Fibroblast of skin of right quadriceps (primary cell): ENCODE data around the gene FRMD8.
A peak's percentile ranks its signal among the peaks of the same experiment; 100 is the strongest.

ENCODE experiments used
- DNase-seq: peaks from one replicate; pipeline ENCODE4 v3.0.0-alpha.2; 2013

Gene FRMD8

DNA sequence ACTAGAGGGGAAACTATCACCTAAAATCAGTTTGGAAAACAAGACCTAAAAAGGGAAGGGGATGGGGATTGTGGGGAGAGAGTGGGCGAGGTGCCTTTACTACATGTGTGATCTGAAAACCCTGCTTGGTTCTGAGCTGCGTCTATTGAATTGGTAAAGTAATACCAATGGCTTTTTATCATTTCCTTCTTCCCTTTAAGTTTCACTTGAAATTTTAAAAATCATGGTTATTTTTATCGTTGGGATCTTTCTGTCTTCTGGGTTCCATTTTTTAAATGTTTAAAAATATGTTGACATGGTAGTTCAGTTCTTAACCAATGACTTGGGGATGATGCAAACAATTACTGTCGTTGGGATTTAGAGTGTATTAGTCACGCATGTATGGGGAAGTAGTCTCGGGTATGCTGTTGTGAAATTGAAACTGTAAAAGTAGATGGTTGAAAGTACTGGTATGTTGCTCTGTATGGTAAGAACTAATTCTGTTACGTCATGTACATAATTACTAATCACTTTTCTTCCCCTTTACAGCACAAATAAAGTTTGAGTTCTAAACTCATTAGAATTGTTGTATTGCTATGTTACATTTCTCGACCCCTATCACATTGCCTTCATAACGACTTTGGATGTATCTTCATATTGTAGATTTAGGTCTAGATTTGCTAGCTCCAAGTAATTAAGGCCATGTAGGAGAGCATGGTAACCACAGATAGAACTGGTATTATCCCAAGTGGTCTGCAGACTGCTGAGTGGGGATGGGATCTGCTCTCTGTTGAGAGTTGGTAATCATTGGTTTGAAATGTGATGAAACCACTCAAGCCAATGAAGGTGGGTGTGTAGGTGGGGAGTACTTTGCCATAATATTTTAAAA is 39.8 kb downstream of the FRMD8 start:
- DNase-seq, result peak; percentile 92

DNA sequence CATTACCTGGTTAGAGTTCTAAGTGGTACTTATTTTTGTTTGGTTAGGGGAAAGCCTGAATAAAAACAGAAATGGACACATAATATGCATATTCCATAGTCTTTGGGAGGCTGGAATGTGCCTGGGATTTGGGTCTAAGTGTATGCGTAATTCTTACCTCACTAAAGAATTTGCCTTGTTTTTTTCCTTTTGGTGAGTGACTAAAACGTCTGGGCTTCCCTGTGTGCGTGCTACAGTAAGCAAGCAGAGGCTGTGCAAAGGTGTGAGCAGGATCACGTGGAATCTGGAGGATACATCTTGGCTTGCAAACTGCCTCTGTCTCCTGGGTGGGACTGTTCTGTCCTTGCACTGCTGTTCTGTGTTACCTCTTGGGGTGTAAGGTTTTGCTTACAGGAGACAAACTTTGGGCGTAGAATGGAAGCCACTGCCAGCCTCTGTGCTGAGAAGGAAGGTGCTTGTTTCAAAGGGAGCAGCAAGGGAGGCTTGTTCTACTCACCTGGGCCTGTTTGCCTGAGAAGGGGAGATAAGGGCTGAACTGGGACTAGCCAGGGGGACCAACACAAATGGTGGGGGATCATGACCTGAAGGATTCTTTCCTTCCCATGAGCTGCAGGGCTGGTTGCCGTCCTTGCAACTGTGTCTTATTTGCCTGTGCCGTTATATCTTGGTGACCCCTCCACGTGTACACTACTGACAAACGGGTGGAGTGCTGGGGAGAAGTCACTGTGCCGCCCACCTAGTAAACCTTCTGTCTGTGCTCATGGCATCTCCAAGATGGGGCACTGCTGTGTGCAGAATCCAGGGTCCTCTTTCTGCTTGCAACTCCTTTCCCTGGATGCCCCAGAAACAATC is 40.6 kb downstream of the FRMD8 start:
- peak; percentile 64 for DNase-seq

DNA sequence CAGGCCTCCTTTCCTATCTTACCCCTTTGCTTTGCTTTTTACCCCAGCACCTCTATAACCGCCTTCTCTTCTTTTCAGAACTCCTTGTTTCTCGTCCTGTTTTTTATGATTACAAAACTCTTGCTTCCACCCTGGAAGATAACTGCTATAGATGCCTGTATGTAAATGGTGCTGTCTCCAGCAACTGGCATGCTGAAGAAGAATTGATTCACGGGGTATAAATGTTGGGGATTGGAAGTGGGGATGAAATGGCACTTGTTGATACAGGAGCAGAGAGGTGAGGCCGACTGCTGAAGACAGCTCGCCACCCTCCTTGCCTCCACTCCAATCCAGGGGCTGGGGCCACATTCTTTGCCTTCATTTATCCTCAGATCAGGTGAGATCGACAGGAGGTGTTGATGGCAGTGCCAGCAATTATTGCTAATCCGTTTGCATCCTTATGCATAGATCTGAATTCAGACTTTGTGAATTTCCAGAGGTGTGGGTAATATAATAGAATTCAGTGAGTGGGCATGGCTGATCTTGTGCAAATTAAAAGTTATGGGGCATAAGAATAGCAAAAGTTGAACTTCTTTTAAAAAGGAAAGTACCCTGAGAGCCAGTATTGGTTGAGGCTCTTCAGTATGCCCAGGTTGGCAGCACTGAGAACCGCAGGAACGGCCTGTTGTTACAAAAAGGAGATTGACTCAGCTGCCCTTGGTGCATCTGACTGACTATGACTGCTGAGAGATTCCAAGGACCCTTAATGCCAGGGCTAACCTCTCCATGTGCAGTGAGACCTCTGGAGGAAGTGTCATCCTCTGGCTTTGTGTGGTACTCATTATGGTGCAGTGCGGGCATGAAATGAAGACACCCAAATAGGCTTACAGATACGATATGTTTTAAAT is 41.5 kb downstream of the FRMD8 start:
- DNase-seq, result peak; percentile 65

DNA sequence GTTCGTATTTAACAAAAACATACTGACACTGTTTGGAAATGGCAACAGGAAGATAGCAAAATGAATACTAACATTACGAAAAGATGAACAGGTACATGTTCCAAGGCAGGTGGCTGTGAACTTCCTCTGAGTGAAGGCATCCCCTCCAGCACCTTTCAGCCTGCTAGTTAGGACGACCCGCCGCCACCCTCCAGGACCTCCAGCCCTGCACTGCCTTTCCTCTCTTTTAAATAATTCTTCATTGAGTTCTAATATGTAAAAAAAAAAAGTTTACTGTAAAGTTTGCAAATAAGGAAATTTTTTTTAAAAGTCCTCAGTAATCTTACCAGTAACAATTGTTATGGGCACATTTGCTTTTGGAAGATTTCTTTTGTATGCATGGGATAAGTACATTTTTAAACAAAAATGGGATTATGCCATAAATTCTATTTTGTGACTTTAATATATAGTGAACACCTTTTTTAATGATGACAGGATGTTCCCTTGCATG is 42.2 kb downstream of the FRMD8 start:
- peak; percentile 34 for DNase-seq

DNA sequence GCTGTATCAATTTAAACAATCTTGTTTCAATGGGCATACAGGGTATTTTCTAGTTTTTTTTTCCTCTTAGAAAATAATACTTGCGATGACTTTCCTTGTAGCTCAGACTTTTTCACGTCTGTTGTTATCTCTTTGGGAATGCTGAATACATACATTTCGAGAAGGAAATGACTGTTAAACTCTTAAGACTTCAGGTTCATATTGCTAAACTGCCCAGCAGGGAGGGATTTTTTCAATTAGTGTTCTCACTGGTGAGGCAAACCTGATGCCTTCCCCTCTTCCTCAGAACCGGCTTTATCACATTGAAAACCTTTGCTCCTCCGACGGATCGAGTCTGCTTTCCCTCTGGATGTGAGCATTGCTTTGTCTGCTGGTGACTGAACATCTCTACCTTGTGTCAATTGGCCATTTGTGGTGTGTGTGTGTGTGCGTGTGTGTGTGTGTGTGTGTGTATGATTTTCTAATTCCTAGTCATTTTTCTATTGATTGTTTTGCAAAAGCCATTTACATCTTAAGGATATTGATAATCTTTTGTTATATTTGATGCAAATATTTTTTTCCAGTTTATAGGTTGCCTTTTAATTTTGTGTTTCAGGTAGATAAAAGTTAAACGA is 42.7 kb downstream of the FRMD8 start:
- DNase-seq, result peak; percentile 69

DNA sequence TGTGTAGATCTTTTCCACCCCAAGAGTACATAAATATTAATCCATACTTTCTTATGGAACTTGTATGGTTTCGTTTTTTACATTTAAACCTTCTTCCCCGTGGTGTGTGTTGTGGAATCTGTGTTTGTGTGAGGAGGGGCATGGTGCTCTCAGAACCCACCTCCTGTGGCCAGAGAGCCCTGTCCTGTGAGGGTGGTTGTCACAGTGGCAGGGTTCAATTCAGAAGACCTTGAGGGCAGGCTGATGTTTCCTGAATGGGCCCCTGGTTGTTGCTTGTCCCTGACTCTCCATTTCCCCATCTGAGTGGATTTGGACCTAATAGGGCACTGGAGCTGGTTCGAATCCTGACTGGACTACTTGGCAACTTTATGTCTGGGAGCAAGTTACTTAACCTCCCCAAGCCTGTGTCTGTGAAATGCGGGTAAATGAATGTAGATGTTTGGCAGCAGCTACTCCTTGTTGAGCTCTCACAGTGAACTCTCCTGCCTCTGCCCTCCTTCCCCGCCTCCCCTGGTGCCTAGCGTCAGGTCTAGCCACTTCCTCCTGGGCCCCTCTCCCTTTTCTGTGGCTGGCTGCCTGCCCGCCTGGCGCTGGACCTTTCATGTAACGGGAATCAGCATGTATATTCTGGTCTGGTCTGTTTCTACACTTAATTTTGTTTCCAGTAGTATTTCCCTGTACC is 43.4 kb downstream of the FRMD8 start:
- DNase-seq, result peak; percentile 62

DNA sequence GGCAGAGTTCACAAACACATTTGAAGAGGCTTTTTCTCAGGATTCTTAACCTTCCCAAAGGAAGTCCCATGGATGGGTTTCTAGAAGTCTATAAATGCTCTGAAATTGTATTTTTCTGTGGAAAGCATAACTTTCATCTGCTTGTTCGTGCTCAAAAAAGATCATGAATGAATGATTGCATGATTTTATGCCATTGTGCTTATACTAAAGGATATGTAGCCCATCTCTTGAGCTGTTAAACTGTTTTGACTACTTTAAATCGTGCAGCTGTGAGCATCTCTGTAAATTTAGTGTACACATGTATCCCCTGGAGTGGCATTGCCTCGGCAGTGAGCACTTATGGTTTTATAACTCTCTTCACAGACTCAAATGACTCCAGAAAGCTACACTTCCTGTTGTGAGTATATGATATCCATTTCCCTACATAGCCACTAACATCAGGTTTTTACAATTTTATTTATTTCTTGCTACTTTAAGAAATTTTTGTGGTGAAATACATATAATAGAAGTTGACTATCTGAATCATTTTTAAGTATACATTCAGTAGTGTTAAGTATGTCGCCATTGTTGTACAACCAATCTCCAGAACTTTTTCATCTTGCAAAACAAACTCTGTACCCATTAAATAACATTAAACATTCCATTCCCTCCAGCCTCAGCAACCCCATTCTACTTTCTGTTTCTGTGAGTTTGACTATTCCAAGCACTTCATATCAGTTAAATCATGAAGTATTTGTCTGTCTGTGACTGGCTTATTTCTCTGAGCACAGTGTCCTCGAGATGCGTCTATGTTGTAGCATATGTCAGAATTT is 44.2 kb downstream of the FRMD8 start:
- DNase-seq, result peak; percentile 54

DNA sequence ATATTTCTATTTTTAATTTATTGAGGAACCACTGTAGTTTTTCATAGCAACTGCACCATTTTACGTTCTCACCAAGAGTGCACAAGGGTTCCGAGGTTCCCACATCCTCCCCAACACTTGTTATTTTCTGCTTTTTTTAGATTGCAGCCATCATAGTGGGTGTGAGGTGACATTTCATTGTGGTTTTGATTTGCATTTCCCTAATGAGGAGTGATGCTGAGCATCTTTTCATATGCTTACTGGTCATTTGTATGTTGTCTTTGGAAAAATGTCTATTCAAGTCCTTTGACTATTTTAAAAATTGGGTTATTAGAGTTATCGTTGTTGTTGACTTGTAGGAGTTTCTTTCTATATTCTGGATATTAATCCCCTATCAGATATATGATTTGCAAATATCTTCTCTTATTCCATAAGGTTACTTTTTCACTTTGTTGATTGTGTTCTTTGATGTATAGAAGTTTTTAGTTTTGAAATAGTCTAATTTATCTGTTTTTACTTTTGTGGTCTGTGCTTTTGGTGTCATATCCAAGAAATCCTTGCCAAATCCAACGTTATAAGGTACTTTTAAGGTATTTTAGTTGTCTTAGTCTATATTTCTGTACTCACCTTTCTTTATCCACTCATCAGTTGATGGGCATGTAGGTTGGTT is 45.1 kb downstream of the FRMD8 start:
- no peak for DNase-seq

DNA sequence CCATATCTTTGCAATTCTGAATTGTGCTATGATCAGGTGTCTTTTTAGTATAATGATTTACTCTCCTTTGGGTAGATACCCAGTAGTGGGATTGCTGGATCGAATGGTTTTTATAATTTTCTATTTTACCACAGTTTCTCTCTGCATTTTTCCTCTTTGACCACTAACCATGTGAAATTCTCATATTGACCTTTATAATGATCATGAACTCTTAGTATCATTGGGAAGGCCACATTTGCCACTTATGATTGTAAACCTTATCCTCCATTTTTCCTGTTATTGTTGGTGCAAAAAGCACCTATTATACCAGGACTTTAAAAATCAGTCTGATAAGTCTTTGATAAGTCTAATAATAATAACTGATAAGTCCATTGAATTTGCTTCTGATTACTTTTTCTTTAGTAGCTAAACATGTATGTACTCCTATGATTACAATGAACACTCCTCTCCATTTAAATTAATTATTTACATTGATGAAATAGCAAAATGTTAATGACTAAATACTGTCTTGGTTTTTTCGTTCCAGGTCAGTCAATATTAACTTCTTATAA is 45.7 kb downstream of the FRMD8 start:
- DNase-seq, result no peak

DNA sequence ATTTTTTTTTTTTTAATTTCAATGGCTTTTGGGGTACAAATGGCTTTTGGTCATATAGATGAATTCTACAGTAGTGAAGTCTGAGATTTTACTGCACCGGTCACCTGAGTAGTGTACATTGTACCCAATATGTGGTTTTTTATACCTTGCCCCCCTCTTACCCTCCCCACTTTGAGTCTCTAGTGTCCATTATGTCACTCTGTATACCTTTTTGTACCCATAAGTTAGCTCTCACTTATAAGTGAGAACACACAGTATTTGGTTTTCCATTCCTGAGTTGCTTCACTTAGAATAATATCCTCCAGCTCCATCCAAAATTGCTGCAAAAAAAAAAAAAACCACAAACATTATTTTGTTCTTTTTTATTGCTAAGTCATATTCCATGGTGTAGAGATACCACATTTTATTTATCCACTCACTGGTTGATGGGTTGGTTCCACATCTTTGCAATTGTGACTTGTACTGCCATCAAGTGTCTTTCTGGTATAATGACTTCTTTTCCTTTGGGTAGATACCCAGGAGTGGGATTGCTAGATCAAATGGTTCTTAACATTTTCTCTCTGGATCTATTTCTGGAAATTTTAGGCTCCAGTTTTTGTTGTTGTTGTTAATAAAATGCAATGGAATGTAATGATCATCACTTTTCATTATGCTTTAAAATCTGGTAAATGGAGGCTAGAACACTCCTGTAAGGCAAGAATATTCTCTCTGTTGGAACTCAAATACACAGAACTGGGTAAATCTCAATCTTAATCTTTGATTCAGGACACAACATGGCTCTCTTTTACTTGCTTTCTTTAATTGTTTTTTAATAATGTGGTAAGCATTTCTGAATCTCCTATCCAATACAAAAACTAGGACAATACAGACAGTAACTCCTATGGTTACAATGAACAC is 46.5 kb downstream of the FRMD8 start:
- DNase-seq, result peak; percentile 57

DNA sequence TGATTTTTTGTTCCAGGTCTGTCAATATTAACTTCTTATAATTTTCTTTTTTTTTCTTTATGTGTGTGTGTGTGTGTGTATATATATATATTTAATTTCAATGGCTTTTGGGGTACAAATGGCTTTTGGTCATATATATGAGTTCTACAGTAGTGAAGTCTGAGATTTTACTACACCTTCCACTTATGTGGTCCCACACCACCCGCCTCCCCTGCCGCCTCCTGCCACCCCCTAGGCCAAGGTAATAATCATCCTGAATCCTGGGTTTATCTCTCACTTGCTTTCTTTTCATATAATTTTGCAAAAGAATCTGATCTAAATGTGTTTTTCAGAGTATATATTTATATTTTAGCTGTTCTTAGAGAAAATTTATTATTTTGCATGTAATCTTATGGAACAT is 47.2 kb downstream of the FRMD8 start:
- DNase-seq, result no peak

DNA sequence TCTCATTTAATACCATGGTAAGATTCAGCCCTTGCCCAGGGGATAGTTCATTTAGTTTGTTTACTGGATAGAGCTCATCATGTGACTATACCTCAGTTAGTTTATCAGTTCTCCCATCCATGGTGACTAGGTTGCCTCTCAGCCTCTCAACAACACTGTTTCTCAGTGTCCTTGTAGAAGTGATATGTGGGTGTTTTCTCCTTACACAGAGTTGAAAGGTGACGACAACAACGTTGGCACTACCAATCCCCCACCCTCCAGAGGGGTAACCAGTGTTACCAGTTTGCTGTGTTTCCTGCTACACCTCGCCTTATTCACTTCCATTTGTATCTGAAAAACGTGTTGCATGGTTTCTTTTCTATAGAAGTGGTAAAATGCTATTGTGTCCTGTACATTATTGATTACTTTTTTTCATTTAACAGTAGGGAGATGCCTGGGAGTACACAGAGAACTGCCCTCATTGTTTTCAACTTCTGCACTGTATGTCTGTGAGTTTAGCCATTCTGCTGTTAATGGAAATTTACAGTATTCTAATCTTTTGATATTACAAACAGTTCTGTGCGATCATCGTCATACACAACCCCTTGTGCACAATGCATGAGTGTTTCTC is 47.7 kb downstream of the FRMD8 start:
- no peak for DNase-seq

DNA sequence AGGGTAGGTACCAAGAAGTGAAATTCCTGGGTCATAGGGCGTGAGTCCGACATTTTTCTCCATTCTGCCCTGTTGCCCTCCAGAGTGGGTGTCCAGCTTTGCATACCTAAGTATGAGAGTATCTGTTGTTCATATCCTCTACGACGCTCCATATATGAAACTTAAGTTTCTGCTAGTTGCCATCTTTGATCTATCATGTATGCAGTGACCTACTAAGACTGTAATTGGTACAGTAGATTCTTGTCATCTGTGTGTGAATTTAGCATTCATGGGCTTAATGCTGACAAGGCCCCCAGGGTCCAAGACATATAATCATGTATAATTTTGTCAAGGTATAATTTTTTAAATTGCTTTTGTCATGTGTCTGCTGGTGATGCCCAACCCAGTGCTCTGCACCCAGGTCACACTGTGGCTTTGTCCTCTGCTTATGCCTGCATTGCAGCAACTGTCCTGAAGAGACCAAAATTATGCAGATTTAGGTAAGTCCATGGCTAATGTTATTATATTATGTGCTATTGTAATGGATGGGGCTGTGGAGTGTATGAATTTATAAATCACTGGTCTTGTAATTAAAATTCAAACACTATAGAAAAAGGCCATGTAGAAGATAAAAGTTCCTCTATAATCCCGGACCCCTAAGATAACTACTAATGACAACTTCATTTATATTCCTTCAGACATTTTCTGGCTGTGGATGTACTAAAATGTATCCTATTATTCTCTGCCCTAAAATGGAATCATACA is 48.4 kb downstream of the FRMD8 start:
- DNase-seq, result no peak

DNA sequence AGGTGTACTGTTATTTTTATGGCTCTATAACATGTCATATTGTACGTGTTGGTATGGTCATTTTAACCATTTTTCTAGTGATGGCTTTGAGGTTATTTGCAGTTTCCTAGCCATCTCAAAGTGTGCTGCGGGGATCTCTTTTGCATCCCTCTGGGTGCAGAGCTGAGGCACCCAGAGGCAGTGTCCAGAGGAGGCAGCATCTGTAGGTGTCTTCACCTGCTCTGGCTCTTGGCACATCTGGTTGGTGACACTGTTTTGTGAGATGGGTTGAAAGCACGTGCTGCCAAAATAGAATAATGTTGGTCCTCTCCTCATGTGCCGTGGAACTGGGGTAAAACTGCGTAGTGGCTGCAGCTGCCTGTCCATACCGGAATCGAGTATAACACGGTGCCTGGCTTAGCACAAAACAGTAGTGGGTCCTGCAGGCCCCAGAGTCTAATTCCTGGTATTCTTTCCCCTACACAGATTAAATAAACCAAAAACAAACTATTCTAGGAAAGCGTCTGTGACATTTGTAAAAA is 49.0 kb downstream of the FRMD8 start:
- DNase-seq, result no peak

DNA sequence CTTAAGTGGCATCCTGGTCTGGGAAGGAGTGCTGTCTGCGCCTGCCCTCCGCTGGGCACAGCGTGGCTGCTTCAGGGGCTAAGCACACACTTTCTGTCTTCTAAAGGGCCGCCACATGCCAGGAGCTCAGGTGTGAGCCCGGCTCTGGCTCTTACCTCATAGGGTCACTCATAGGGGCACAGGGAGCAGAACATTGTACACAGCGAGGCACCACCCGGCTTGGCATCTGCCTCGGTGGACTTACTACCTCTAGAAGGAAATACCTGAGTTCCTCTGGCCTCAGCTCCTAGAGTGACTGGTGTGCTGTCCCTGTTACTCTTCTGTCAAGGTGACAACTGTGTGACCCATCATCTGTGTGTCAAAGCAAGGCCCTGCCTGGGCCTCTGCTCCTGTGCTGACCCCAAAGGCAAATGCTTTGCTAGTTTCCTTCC is 49.6 kb downstream of the FRMD8 start:
- DNase-seq, result no peak

DNA sequence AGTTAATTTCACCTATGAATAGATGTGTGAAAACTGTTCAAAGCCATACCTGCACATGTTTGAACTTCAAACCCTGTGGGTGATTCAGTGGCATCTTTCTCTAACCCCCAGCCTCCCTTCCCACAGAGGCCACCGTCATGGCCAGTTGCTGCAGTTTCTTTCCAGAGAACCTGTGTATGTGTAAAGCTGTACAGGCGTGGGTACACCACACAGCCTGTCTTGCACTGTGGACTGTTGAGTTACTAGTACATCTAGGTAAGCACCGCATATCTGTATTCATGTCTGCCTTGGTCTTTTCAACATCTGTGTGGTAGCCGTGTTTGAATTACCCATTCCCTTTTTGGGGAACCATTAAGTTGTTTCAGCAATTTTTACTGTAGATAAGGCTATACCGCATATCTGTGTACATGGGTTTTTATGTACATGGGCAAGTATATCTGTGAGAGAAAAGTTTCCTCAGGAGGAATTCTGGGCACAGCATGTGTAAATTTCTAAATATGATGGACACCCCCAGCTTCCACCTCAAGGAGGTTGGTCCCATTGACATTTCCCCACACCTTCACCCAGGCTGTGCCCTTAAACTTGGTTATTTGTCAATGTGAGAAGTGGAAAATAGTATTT is 50.1 kb downstream of the FRMD8 start:
- no peak for DNase-seq
